HUDEP-2 (cell line): Measurements from ENCODE around the gene BNC2.

Experiments
- DNase-seq, 76 experiments: peaks; one replicate each; lab custom pipeline; 2025; ENCODE audit not compliant: unreplicated experiment in 76 of 76; lab: John Stamatoyannopoulos, UW

Gene BNC2

GRCh38 chr9:16640649-16641048 is 229.8 kb downstream of the BNC2 start:
- no peak for DNase-seq

GRCh38 chr9:16639644-16640043 is 230.8 kb downstream of the BNC2 start:
- no peak for DNase-seq

GRCh38 chr9:16637911-16638310 is 232.6 kb downstream of the BNC2 start:
- no peak for DNase-seq

GRCh38 chr9:16637218-16637617 is 233.3 kb downstream of the BNC2 start:
- DNase-seq: no peak

GRCh38 chr9:16633794-16634193 is 236.7 kb downstream of the BNC2 start:
- DNase-seq: no peak

GRCh38 chr9:16628413-16628812 is 242.1 kb downstream of the BNC2 start:
- no peak for DNase-seq

- DNase-seq: no peak
Measured at GRCh38 chr9:16627967-16628366, 242.5 kb downstream of the BNC2 start.

- no peak for DNase-seq
Measured at GRCh38 chr9:16627521-16627920, 242.9 kb downstream of the BNC2 start.

GRCh38 chr9:16626577-16627130 is 243.8 kb downstream of the BNC2 start:
- no peak for DNase-seq

- DNase-seq: no peak
Measured at GRCh38 chr9:16625811-16626210, 244.7 kb downstream of the BNC2 start.

GRCh38 chr9:16625161-16625631 is 245.3 kb downstream of the BNC2 start:
- no peak for DNase-seq

- no peak for DNase-seq
Measured at GRCh38 chr9:16624744-16625117, 245.7 kb downstream of the BNC2 start.

GRCh38 chr9:16623989-16624743 is 246.3 kb downstream of the BNC2 start:
- no peak for DNase-seq

GRCh38 chr9:16622541-16622940 is 247.9 kb downstream of the BNC2 start:
- no peak for DNase-seq

- no peak for DNase-seq
Measured at GRCh38 chr9:16619914-16620520, 250.5 kb downstream of the BNC2 start.

- DNase-seq: no peak
Measured at GRCh38 chr9:16619402-16619801, 251.1 kb downstream of the BNC2 start.

- no peak for DNase-seq
Measured at GRCh38 chr9:16618524-16618923, 251.9 kb downstream of the BNC2 start.

- no peak for DNase-seq
Measured at GRCh38 chr9:16616686-16617085, 253.8 kb downstream of the BNC2 start.

- DNase-seq: no peak
Measured at GRCh38 chr9:16615451-16615850, 255.0 kb downstream of the BNC2 start.

GRCh38 chr9:16613605-16614004 is 256.9 kb downstream of the BNC2 start:
- no peak for DNase-seq

GRCh38 chr9:16613051-16613450 is 257.4 kb downstream of the BNC2 start:
- DNase-seq: no peak

GRCh38 chr9:16612627-16613026 is 257.8 kb downstream of the BNC2 start:
- no peak for DNase-seq
